Testis (tissue), 5 donors: Measurements from ENCODE around the gene MRGPRX1. TPM values are rescaled to one million over a fixed set of nuclear protein-coding genes. Genes with fewer than 3 reads are reported as not detected.

Source experiments
- DNase-seq: peaks from one replicate; pipeline ENCODE4 v3.0.0-alpha.2; 2019
- H3K27ac ChIP-seq, 2 donors: fragments of 200-600 bp; sonication (generic); one replicate each; pipeline ENCODE4 v1.5.1; 2019
- H3K27me3 ChIP-seq: fragments of 200-600 bp; sonication (generic); one replicate; pipeline ENCODE4 v1.5.1; 2019
- H3K36me3 ChIP-seq: fragments of 200-600 bp; sonication (generic); one replicate; pipeline ENCODE4 v1.5.1; 2017; ENCODE audit warnings: low read depth; ENCODE audit errors: missing control alignments
- H3K4me1 ChIP-seq: fragments of 200-600 bp; sonication (generic); one replicate; pipeline ENCODE4 v1.5.1; 2019
- H3K4me3 ChIP-seq, 2 donors: fragments of 200-600 bp; sonication (generic); one replicate each; pipeline ENCODE4 v1.5.1; 2017 to 2019
- H3K9me3 ChIP-seq: fragments of 200-600 bp; sonication (generic); one replicate; pipeline ENCODE4 v1.5.1; 2017
- CTCF ChIP-seq, 3 experiments: fragments of 450-650 bp in 2 of 3; fragments of 200-600 bp in 1 of 3; sonication (generic) in 1 of 3; IDR thresholded peaks; one replicate each; pipeline ENCODE4 v1.5.1; 2016 to 2019; ENCODE audit warnings: antibody characterized with exemption in 3 of 3, mild to moderate bottlenecking in 2 of 3, moderate library complexity in 1 of 3
- POLR2A ChIP-seq: fragments of 450-650 bp; IDR thresholded peaks from one replicate; pipeline ENCODE4 v1.6.1; 2017; ENCODE audit warnings: antibody characterized with exemption, mild to moderate bottlenecking, moderate library complexity
- WGBS, 2 donors: methylation state at CpG; one replicate each; pipeline ENCODE4 v1.1.5; 2018; 5-methylcytosine and 5-hydroxymethylcytosine counted together
- intact Hi-C: fragments of 100-400 bp; cut with DNase I; formaldehyde crosslinking; loops from one replicate; pipeline ENCODE4 v1.15.1; 2023; ENCODE audit warnings: low total_unique reads
- long read RNA-seq, 2 donors: transcript quantifications; one replicate each; lab custom pipeline, GENCODE V29; 2026
- polyA plus RNA-seq: library from polyadenylated mRNA; stranded (reverse); fragments of 350-450 nt; fragmentation: Illumina TruSeq; extraction: RNeasy Lipid Tissue Mini Kit (QIAGEN cat#74804); gene quantifications from one replicate; pipeline ENCODE4 v1.2.3, GENCODE V29; 2014; ENCODE audit warnings: low read depth, low replicate concordance; ENCODE audit not compliant: insufficient read depth
- total RNA-seq, 2 donors: library from RNA; depleted of rRNA; stranded (reverse); fragments of >200 nt; gene quantifications; one replicate each; pipeline ENCODE4 v1.2.3, GENCODE V29; 2016

MRGPRX1 gene
- not detected for total RNA-seq
- not detected for polyA plus RNA-seq
- long read RNA-seq, donor 1: 0 reads
- long read RNA-seq, donor 2: 0 reads

GRCh38 chr11:18939314-18939713, at the start of gene MRGPRX1:
TSS of gene MRGPRX1 (minus strand) at chr11:18939414. CDS start at chr11:18934784, 4,630 bp downstream.
- TF ChIP-seq CTCF (IDR thresholded peaks at IDR 0.05) (no peak), POLR2A (no peak)
- intact Hi-C loops: no loop called here
- H3K27me3 ChIP-seq: no peaks in the 10 kb centered on the region
- no peaks in the 10 kb centered on the region for H3K36me3 ChIP-seq
- H3K4me1 ChIP-seq: no peaks in the 10 kb centered on the region
- no peaks in the 10 kb centered on the region for H3K9me3 ChIP-seq
- H3K27ac ChIP-seq: no peak within 1 kb of the TSS
- no peak for DNase-seq
- WGBS, 2 donors: 70 to 78% methylated on average over 2 of the region's 2 CpGs
- H3K4me3 ChIP-seq: no peak within 1 kb of the TSS

GRCh38 chr11:18987454-18988231, 48.4 kb upstream of the MRGPRX1 start:
- Histone ChIP-seq H3K4me1 (no peaks in the 10 kb centered on the region), H3K27me3 (no peaks in the 10 kb centered on the region), H3K4me3 (no peak overlapping the region), H3K36me3 (no peaks in the 10 kb centered on the region), H3K27ac (no peak overlapping the region), H3K9me3 (no peaks in the 10 kb centered on the region)
- intact Hi-C loops: no loop called here
- no peak for DNase-seq
- 81 to 92% methylated on average over 9 of the region's 9 CpGs for WGBS, 2 donors
- TF ChIP-seq POLR2A: no peak
- TF ChIP-seq CTCF (IDR thresholded peaks at IDR 0.05): no peak

GRCh38 chr11:18986744-18987143, 47.5 kb upstream of the MRGPRX1 start:
- H3K4me3 ChIP-seq: no peak overlapping the region
- no peaks in the 10 kb centered on the region for H3K9me3 ChIP-seq
- 46 to 53% methylated on average over 3 of the region's 3 CpGs for WGBS, 2 donors
- TF ChIP-seq POLR2A (no peak), CTCF (IDR thresholded peaks at IDR 0.05) (no peak)
- no peaks in the 10 kb centered on the region for H3K36me3 ChIP-seq
- no peak for DNase-seq
- no peaks in the 10 kb centered on the region for H3K4me1 ChIP-seq
- no peak overlapping the region for H3K27ac ChIP-seq
- no peaks in the 10 kb centered on the region for H3K27me3 ChIP-seq
- intact Hi-C loops: no loop called here

- no peaks in the 10 kb centered on the region for H3K4me1 ChIP-seq
- intact Hi-C loops: no loop called here
Measured at GRCh38 chr11:18981897-18982296, 42.7 kb upstream of the MRGPRX1 start.

More at GRCh38 chr11:18981897-18982296, 42.7 kb upstream of the MRGPRX1 start:
- 72 to 77% methylated on average over 4 of the region's 4 CpGs for WGBS, 2 donors
- H3K4me3 ChIP-seq: no peak overlapping the region
- no peak overlapping the region for H3K27ac ChIP-seq
- no peaks in the 10 kb centered on the region for H3K27me3 ChIP-seq
- TF ChIP-seq POLR2A (no peak), CTCF (IDR thresholded peaks at IDR 0.05) (no peak)
- DNase-seq: no peak
- no peaks in the 10 kb centered on the region for H3K9me3 ChIP-seq
- H3K36me3 ChIP-seq: no peaks in the 10 kb centered on the region
